ENCODE measurements around the gene MSL2.
A peak's percentile ranks its signal among the peaks of the same experiment; 100 is the strongest.
"Not testable (repeated sequence)": the region's sequence is repeated elsewhere in the genome, so short reads cannot be mapped to it uniquely, and the experiment has no call there.

MSL2 gene

GRCh38 chr3:136149667-136150066 lies 46.5 kb downstream of the MSL2 start:
- no peak overlapping the region for H3K4me2 ChIP-seq (ENCODE audit: low read length, poor library complexity, severe bottlenecking)
- H3K4me3 ChIP-seq (ENCODE audit: insufficient read depth in 1 of 2, low read depth in 1 of 2, low read length in 2 of 2): no peak overlapping the region
- no peak overlapping the region for H2BK12ac ChIP-seq (ENCODE audit: low read length in 2 of 2)
- H3K14ac ChIP-seq (ENCODE audit: low read length in 2 of 2): no peak overlapping the region
- peak; percentile 36 for DNase-seq
- H2BK120ac ChIP-seq (ENCODE audit: low read depth, low read length): no peak overlapping the region
- peaks cover 10 to 56% of the 10 kb centered on the region in 2 experiments for H3K36me3 ChIP-seq (ENCODE audit: control insufficient read depth in 1 of 2, insufficient read depth in 2 of 2, low read depth in 1 of 2, low read length in 2 of 2)
- no peak overlapping the region for H3K18ac ChIP-seq (ENCODE audit: low read depth in 1 of 2, low read length in 2 of 2)
- WGBS: 74% methylated on average over 2 of the region's 3 CpGs
- no peak overlapping the region for H3K23ac ChIP-seq (ENCODE audit: low read length in 2 of 2)
- no peak overlapping the region for H3K4ac ChIP-seq (ENCODE audit: low read depth in 1 of 2, low read length in 2 of 2)
- H2AK5ac ChIP-seq (ENCODE audit: low read length, severe bottlenecking): no peak overlapping the region
- no peak overlapping the region for H3K27ac ChIP-seq (ENCODE audit: low read length, poor library complexity, severe bottlenecking)
- H4K8ac ChIP-seq (ENCODE audit: low read length): no peak overlapping the region
- H3K79me1 ChIP-seq (replicated peaks; ENCODE audit: low read length, poor library complexity, severe bottlenecking): peaks cover 10% of the 10 kb centered on the region
- H2BK15ac ChIP-seq (ENCODE audit: low read depth, poor library complexity, severe bottlenecking): no peak overlapping the region
- H3K9me3 ChIP-seq (ENCODE audit: control insufficient read depth, low read length): no peaks in the 10 kb centered on the region
- peaks cover 6% of the 10 kb centered on the region for H3K4me1 ChIP-seq (ENCODE audit: control insufficient read depth, insufficient read depth, low read depth, low read length)
- no peak overlapping the region for H3K9ac ChIP-seq (ENCODE audit: low read length)
- no peak overlapping the region for H2AFZ ChIP-seq (ENCODE audit: low read depth, low read length)
- no peak overlapping the region for H2BK5ac ChIP-seq (ENCODE audit: low read depth, low read length, poor library complexity, severe bottlenecking)
- no peak overlapping the region for H4K91ac ChIP-seq (ENCODE audit: low read length)
- H3K27me3 ChIP-seq (ENCODE audit: control insufficient read depth in 1 of 2, insufficient read depth in 1 of 2, low read length in 2 of 2): no peaks in the 10 kb centered on the region

- no peak overlapping the region for H3K4me3 ChIP-seq (ENCODE audit: insufficient read depth in 1 of 2, low read depth in 1 of 2, low read length in 2 of 2)
- H4K8ac ChIP-seq (ENCODE audit: low read length): no peak overlapping the region
- H2AFZ ChIP-seq (ENCODE audit: low read depth, low read length): no peak overlapping the region
- H3K14ac ChIP-seq (ENCODE audit: low read length in 2 of 2): no peak overlapping the region
- DNase-seq: no peak
- 76% methylated on average over 5 of the region's 6 CpGs for WGBS
- no peak overlapping the region for H2BK15ac ChIP-seq (ENCODE audit: low read depth, poor library complexity, severe bottlenecking)
- no peaks in the 10 kb centered on the region for H3K27me3 ChIP-seq (ENCODE audit: control insufficient read depth in 1 of 2, insufficient read depth in 1 of 2, low read length in 2 of 2)
- H4K91ac ChIP-seq (ENCODE audit: low read length): no peak overlapping the region
- H3K4me1 ChIP-seq (ENCODE audit: control insufficient read depth, insufficient read depth, low read depth, low read length): peaks cover 10% of the 10 kb centered on the region
- H3K27ac ChIP-seq (ENCODE audit: low read length, poor library complexity, severe bottlenecking): no peak overlapping the region
- no peak overlapping the region for H3K18ac ChIP-seq (ENCODE audit: low read depth in 1 of 2, low read length in 2 of 2)
- H3K36me3 ChIP-seq (ENCODE audit: control insufficient read depth in 1 of 2, insufficient read depth in 2 of 2, low read depth in 1 of 2, low read length in 2 of 2): peaks cover 10 to 58% of the 10 kb centered on the region in 2 experiments
- H2AK5ac ChIP-seq (ENCODE audit: low read length, severe bottlenecking): peak overlapping the region; percentile 57
- H3K23ac ChIP-seq (ENCODE audit: low read length in 2 of 2): no peak overlapping the region
- H2BK5ac ChIP-seq (ENCODE audit: low read depth, low read length, poor library complexity, severe bottlenecking): no peak overlapping the region
- no peak overlapping the region for H3K9ac ChIP-seq (ENCODE audit: low read length)
- no peaks in the 10 kb centered on the region for H3K9me3 ChIP-seq (ENCODE audit: control insufficient read depth, low read length)
- no peak overlapping the region for H3K4me2 ChIP-seq (ENCODE audit: low read length, poor library complexity, severe bottlenecking)
- no peak overlapping the region for H3K4ac ChIP-seq (ENCODE audit: low read depth in 1 of 2, low read length in 2 of 2)
- peaks cover 16% of the 10 kb centered on the region for H3K79me1 ChIP-seq (replicated peaks; ENCODE audit: low read length, poor library complexity, severe bottlenecking)
- no peak overlapping the region for H2BK120ac ChIP-seq (ENCODE audit: low read depth, low read length)
- no peak overlapping the region for H2BK12ac ChIP-seq (ENCODE audit: low read length in 2 of 2)
These were observed 49.0 kb downstream of the MSL2 start for GRCh38 chr3:136146981-136147729.

- not testable (repeated sequence) for H3K14ac ChIP-seq (ENCODE audit: low read length in 2 of 2); H3K4me2 ChIP-seq (ENCODE audit: low read length, poor library complexity, severe bottlenecking); H3K4me1 ChIP-seq (ENCODE audit: control insufficient read depth, insufficient read depth, low read depth, low read length); H4K8ac ChIP-seq (ENCODE audit: low read length); H3K23ac ChIP-seq (ENCODE audit: low read length in 2 of 2); H3K27me3 ChIP-seq (ENCODE audit: control insufficient read depth in 1 of 2, insufficient read depth in 1 of 2, low read length in 2 of 2); H3K4me3 ChIP-seq (ENCODE audit: insufficient read depth in 1 of 2, low read depth in 1 of 2, low read length in 2 of 2); H3K18ac ChIP-seq (ENCODE audit: low read depth in 1 of 2, low read length in 2 of 2); H3K9me3 ChIP-seq (ENCODE audit: control insufficient read depth, low read length); H3K4ac ChIP-seq (ENCODE audit: low read depth in 1 of 2, low read length in 2 of 2); H2BK12ac ChIP-seq (ENCODE audit: low read length in 2 of 2); H2BK120ac ChIP-seq (ENCODE audit: low read depth, low read length); H2AK5ac ChIP-seq (ENCODE audit: low read length, severe bottlenecking); DNase-seq; H4K91ac ChIP-seq (ENCODE audit: low read length); H2BK5ac ChIP-seq (ENCODE audit: low read depth, low read length, poor library complexity, severe bottlenecking); H2BK15ac ChIP-seq (ENCODE audit: low read depth, poor library complexity, severe bottlenecking); H2AFZ ChIP-seq (ENCODE audit: low read depth, low read length); H3K27ac ChIP-seq (ENCODE audit: low read length, poor library complexity, severe bottlenecking); H3K9ac ChIP-seq (ENCODE audit: low read length)
- WGBS: 93% methylated on average over 4 of the region's 4 CpGs
- Histone ChIP-seq H3K36me3 (ENCODE audit: control insufficient read depth in 1 of 2, insufficient read depth in 2 of 2, low read depth in 1 of 2, low read length in 2 of 2) (peaks cover 6 to 41% of the 10 kb centered on the region in 2 experiments), H3K79me1 (replicated peaks; ENCODE audit: low read length, poor library complexity, severe bottlenecking) (peaks cover 19% of the 10 kb centered on the region)
These were observed 51.7 kb downstream of the MSL2 start for GRCh38 chr3:136144397-136144796.

- Histone ChIP-seq H3K4me1 (ENCODE audit: control insufficient read depth, insufficient read depth, low read depth, low read length) (peaks cover 9% of the 10 kb centered on the region), H3K9ac (ENCODE audit: low read length) (peak overlapping the region; percentile 51), H3K14ac (ENCODE audit: low read length in 2 of 2) (no peak overlapping the region), H2BK15ac (ENCODE audit: low read depth, poor library complexity, severe bottlenecking) (no peak overlapping the region), H2AK5ac (ENCODE audit: low read length, severe bottlenecking) (no peak overlapping the region), H4K8ac (ENCODE audit: low read length) (no peak overlapping the region), H3K18ac (ENCODE audit: low read depth in 1 of 2, low read length in 2 of 2) (no peak overlapping the region), H3K4ac (ENCODE audit: low read depth in 1 of 2, low read length in 2 of 2) (no peak overlapping the region), H3K36me3 (ENCODE audit: control insufficient read depth in 1 of 2, insufficient read depth in 2 of 2, low read depth in 1 of 2, low read length in 2 of 2) (peaks cover 6 to 31% of the 10 kb centered on the region in 2 experiments), H2BK12ac (ENCODE audit: low read length in 2 of 2) (no peak overlapping the region), H3K79me1 (replicated peaks; ENCODE audit: low read length, poor library complexity, severe bottlenecking) (peaks cover 23% of the 10 kb centered on the region), H4K91ac (ENCODE audit: low read length) (no peak overlapping the region), H3K4me2 (ENCODE audit: low read length, poor library complexity, severe bottlenecking) (no peak overlapping the region), H3K23ac (ENCODE audit: low read length in 2 of 2) (no peak overlapping the region), H3K27ac (ENCODE audit: low read length, poor library complexity, severe bottlenecking) (peak overlapping the region; percentile 88), H2AFZ (ENCODE audit: low read depth, low read length) (no peak overlapping the region), H3K27me3 (ENCODE audit: control insufficient read depth in 1 of 2, insufficient read depth in 1 of 2, low read length in 2 of 2) (no peaks in the 10 kb centered on the region), H3K9me3 (ENCODE audit: control insufficient read depth, low read length) (no peaks in the 10 kb centered on the region), H3K4me3 (ENCODE audit: insufficient read depth in 1 of 2, low read depth in 1 of 2, low read length in 2 of 2) (no peak overlapping the region), H2BK5ac (ENCODE audit: low read depth, low read length, poor library complexity, severe bottlenecking) (no peak overlapping the region), H2BK120ac (ENCODE audit: low read depth, low read length) (no peak overlapping the region)
- WGBS: 0% methylated on average over 2 of the region's 3 CpGs
- DNase-seq: peak; percentile 77
These were observed 53.5 kb downstream of the MSL2 start for GRCh38 chr3:136142592-136142991.

Measured in mesenchymal stem cell (in vitro differentiated cells and primary cell).